Measurements from ENCODE around the gene RELA.
A peak's percentile ranks its signal among the peaks of the same experiment; 100 is the strongest.

RELA gene

GRCh38 chr11:65625628-65626342, 36.9 kb downstream of the RELA start:
- H3K27ac ChIP-seq (replicated peaks), result no peak overlapping the region
- no peaks in the 10 kb centered on the region for H3K27me3 ChIP-seq (ENCODE audit: insufficient read depth, poor library complexity, severe bottlenecking)
- no peak overlapping the region for H3K4me3 ChIP-seq (replicated peaks; ENCODE audit: insufficient read depth, low read length)
- TF ChIP-seq CTCF (IDR thresholded peaks at IDR 0.05; ENCODE audit: insufficient read depth, low read length), result peak; percentile 8
- TF ChIP-seq GABPA (IDR thresholded peaks at IDR 0.05; ENCODE audit: low read depth), result no peak
- DNase-seq (ENCODE audit: low read depth in 1 of 2, low spot score in 1 of 2), result peak in 1 of 2 experiments; percentile 60

- TF ChIP-seq POLR2AphosphoS5 (IDR thresholded peaks at IDR 0.05; ENCODE audit: low read depth) (no peak), GABPA (IDR thresholded peaks at IDR 0.05; ENCODE audit: low read depth) (no peak), CTCF (IDR thresholded peaks at IDR 0.05; ENCODE audit: insufficient read depth, low read length) (no peak), REST (IDR thresholded peaks at IDR 0.05; ENCODE audit: insufficient replicate concordance, low read depth) (no peak), SPI1 (IDR thresholded peaks at IDR 0.05; ENCODE audit: borderline replicate concordance, low read depth) (no peak)
- Histone ChIP-seq H3K27me3 (ENCODE audit: insufficient read depth, poor library complexity, severe bottlenecking) (no peaks in the 10 kb centered on the region), H3K27ac (replicated peaks) (no peak overlapping the region), H3K4me3 (replicated peaks; ENCODE audit: insufficient read depth, low read length) (no peak overlapping the region)
- DNase-seq (ENCODE audit: low read depth in 1 of 2, low spot score in 1 of 2), result no peak
These were observed 37.6 kb downstream of the RELA start for GRCh38 chr11:65624931-65625627.

- no peak overlapping the region for H3K4me3 ChIP-seq (replicated peaks; ENCODE audit: insufficient read depth, low read length)
- H3K27ac ChIP-seq (replicated peaks), result no peak overlapping the region
- DNase-seq (ENCODE audit: low read depth in 1 of 2, low spot score in 1 of 2), result no peak
- TF ChIP-seq REST (IDR thresholded peaks at IDR 0.05; ENCODE audit: insufficient replicate concordance, low read depth) (no peak), CTCF (IDR thresholded peaks at IDR 0.05; ENCODE audit: insufficient read depth, low read length) (no peak)
- H3K27me3 ChIP-seq (ENCODE audit: insufficient read depth, poor library complexity, severe bottlenecking), result no peaks in the 10 kb centered on the region
These were observed 38.7 kb downstream of the RELA start for GRCh38 chr11:65623852-65624616.

Data from HL-60 (cell line).